ENCODE data around the gene UNC79. TPM values are rescaled to one million over a fixed set of nuclear protein-coding genes. Genes with fewer than 3 reads are reported as not detected.

UNC79 gene
- total and polyA plus RNA-seq, 7 donors: 0.03 to 0.88 (median 0.44) TPM

DNA sequence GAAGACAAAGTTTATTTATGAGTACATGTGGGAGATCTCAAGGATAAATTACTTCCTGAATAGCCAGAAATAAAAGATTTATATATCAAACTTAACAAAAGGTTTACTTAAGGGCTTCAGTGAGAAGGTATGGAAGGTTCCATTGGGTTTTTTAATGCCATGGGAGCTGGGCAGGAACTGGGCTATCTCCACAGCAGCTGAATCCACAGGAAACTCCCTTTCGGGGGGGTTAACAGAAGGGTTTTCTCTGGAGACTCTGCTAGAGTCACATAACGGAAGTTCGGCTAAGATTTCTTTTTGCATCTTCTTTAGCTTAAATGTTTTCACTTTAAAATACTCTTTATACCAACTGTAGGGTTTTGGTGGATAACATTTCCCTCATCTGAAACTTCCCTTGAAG, 113.5 kb downstream of the UNC79 start:
- intact Hi-C loops (cut with DNase I): no loop called here
- H3K27me3 ChIP-seq (ENCODE audit: insufficient read depth in 3 of 3, low read length in 2 of 3): peaks cover 0 to 3% (median 0%) of the 10 kb centered on the region in 3 donors
- no peak for ATAC-seq
- DNase-seq: no peak
- H3K27ac ChIP-seq: no peak overlapping the region
- H3K9me3 ChIP-seq: no peaks in the 10 kb centered on the region
- TF ChIP-seq, protein P1, sequence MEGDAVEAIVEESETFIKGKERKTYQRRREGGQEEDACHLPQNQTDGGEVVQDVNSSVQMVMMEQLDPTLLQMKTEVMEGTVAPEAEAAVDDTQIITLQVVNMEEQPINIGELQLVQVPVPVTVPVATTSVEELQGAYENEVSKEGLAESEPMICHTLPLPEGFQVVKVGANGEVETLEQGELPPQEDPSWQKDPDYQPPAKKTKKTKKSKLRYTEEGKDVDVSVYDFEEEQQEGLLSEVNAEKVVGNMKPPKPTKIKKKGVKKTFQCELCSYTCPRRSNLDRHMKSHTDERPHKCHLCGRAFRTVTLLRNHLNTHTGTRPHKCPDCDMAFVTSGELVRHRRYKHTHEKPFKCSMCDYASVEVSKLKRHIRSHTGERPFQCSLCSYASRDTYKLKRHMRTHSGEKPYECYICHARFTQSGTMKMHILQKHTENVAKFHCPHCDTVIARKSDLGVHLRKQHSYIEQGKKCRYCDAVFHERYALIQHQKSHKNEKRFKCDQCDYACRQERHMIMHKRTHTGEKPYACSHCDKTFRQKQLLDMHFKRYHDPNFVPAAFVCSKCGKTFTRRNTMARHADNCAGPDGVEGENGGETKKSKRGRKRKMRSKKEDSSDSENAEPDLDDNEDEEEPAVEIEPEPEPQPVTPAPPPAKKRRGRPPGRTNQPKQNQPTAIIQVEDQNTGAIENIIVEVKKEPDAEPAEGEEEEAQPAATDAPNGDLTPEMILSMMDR (IDR thresholded peaks at IDR 0.05): no peak
- H3K36me3 ChIP-seq (ENCODE audit: insufficient read depth in 1 of 2, low read depth in 1 of 2): no peaks in the 10 kb centered on the region
- no peak overlapping the region for H3K4me3 ChIP-seq
- WGBS, 3 donors: 45 to 56% (median 53%) methylated on average over 3 of the region's 3 CpGs
- no peaks in the 10 kb centered on the region for H3K4me1 ChIP-seq

DNA sequence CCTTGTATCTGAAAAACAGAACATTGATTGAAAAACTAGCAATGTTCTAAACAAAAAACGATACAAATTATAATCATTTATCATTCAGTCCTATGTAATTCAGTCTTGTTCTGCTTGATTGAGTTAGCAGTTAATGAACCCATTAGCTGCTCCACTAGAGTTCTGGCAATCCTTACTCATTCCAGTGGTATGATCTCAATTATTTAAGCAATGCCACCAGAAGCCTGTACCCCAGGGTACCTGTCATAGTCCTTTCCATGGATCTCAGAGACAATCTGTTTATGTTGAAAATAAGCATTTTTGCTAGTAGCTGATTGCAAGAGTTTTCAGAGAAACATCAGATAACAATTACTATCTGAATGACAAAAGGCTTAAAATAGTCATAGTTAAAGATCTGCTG, 115.9 kb downstream of the UNC79 start:
- no peaks in the 10 kb centered on the region for H3K9me3 ChIP-seq
- no peak overlapping the region for H3K4me3 ChIP-seq
- no peaks in the 10 kb centered on the region for H3K4me1 ChIP-seq
- whole genome bisulfite sequencing, 3 donors: 61 to 76% (median 74%) methylated on average over 1 of the region's 1 CpG
- DNase-seq: no peak
- peaks cover 0 to 3% (median 0%) of the 10 kb centered on the region in 3 donors for H3K27me3 ChIP-seq (ENCODE audit: insufficient read depth in 3 of 3, low read length in 2 of 3)
- ATAC-seq: no peak
- intact Hi-C loops (cut with DNase I): no loop called here
- TF ChIP-seq, protein P1 (IDR thresholded peaks at IDR 0.05): no peak
- no peaks in the 10 kb centered on the region for H3K36me3 ChIP-seq (ENCODE audit: insufficient read depth in 1 of 2, low read depth in 1 of 2)
- no peak overlapping the region for H3K27ac ChIP-seq

DNA sequence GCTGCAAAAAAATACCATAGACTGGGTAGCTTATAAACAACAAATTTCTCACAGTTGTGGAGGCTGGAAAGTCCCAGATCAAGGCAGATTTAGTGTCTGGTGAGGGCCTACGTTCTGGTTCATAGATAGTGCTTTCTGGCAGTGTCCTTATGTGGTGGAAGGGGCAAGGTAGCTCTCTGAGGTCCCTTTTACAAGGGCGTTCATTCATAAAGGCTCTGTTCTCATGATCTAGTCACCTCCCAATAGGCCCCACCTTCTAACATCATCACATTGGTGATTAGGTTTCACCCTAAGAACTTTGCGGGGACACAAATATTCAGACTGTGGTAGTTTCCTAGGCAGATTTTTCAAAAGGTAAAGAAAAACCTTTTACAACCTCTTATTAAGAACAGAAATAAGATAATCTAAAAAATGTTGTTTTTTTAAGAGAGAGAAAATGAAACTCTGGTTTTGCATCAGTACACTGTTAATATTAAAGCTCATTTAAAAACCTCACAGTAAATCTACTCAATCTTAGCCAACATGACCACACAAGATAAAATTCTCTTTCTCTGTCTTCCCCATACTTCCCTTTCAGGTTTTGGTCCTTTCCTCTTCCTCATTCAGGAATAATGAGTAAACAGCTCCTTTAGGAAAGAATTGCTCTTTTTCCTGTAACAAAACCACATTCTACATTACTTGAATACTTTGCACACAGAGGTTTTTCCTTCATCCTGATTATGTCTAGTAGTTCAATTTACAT, 117.5 kb downstream of the UNC79 start:
- intact Hi-C loops (cut with DNase I): no loop called here
- Histone ChIP-seq H3K27me3 (ENCODE audit: insufficient read depth in 3 of 3, low read length in 2 of 3) (peaks cover 0 to 3% (median 0%) of the 10 kb centered on the region in 3 donors), H3K9me3 (no peaks in the 10 kb centered on the region), H3K4me1 (no peaks in the 10 kb centered on the region), H3K36me3 (ENCODE audit: insufficient read depth in 1 of 2, low read depth in 1 of 2) (no peaks in the 10 kb centered on the region), H3K4me3 (no peak overlapping the region), H3K27ac (no peak overlapping the region)
- DNase-seq (no peak), ATAC-seq (no peak)
- TF ChIP-seq, protein P1 (IDR thresholded peaks at IDR 0.05): no peak
- 64 to 75% (median 72%) methylated on average over 3 of the region's 3 CpGs for WGBS, 3 donors

DNA sequence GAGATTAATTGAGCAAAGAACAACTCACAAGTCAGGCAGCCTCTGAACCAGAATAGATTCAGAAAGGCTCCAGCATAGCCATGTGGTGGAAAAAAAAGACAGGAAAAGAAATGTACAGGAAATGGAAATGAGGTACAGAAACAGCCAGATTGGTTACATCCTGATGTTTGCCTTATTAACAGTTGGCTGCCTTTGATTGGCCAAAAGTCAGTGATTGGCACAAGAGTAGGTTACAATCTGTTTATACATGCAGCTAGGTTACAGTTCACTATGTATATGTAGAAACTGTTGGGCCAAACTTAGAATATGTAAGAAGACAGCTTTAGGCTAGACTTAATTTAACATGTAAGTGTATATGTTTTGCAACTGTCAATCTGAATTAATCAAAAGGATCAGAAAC, 118.9 kb downstream of the UNC79 start:
- intact Hi-C loops (cut with DNase I): no loop called here
- Histone ChIP-seq H3K27ac (no peak overlapping the region), H3K4me1 (no peaks in the 10 kb centered on the region), H3K9me3 (no peaks in the 10 kb centered on the region), H3K27me3 (ENCODE audit: insufficient read depth in 3 of 3, low read length in 2 of 3) (peaks cover 0 to under 1% (median 0%) of the 10 kb centered on the region in 3 donors), H3K36me3 (ENCODE audit: insufficient read depth in 1 of 2, low read depth in 1 of 2) (no peaks in the 10 kb centered on the region), H3K4me3 (no peak overlapping the region)
- TF ChIP-seq, protein P1 (IDR thresholded peaks at IDR 0.05): no peak
- no peak for ATAC-seq
- DNase-seq: no peak

DNA sequence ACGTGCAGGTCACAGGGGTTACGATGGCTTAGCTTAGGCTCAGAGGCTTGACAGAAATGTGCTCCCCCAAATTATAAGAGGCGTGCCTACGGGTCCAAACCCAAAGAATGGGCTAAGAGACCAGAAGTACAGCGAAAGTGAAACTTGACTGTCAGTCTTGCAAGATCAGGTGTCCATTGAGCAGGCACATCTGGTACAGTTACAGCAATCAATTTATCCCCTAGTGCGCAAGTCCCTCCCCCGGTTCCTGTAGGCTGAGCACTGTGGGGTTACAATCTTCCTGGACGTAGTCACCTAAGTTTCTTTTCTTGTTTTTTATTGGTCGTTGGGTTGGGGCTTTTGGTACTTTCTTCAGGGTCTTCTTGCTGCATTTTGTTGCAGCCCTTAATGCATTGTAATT, 134.2 kb downstream of the UNC79 start:
- TF ChIP-seq, protein P1 (IDR thresholded peaks at IDR 0.05): no peak
- DNase-seq (no peak), ATAC-seq (no peak)
- no peaks in the 10 kb centered on the region for H3K27me3 ChIP-seq (ENCODE audit: insufficient read depth in 3 of 3, low read length in 2 of 3)
- H3K27ac ChIP-seq: no peak overlapping the region
- no peaks in the 10 kb centered on the region for H3K9me3 ChIP-seq
- H3K4me3 ChIP-seq: no peak overlapping the region
- no peaks in the 10 kb centered on the region for H3K4me1 ChIP-seq
- H3K36me3 ChIP-seq (ENCODE audit: insufficient read depth in 1 of 2, low read depth in 1 of 2): no peaks in the 10 kb centered on the region
- 78 to 83% (median 78%) methylated on average over 9 of the region's 9 CpGs for WGBS, 3 donors
- intact Hi-C loops (cut with DNase I): no loop called here
